Panc1 (cell line): ENCODE data around the gene RETSAT. TPM values are rescaled to one million over a fixed set of nuclear protein-coding genes. Genes with fewer than 3 reads are reported as not detected.

Source experiments
- ATAC-seq: fragments of 200-7000 bp; cut with Tn5 transposase; 2 replicates; pipeline ENCODE4 v1.9.1; 2020; ENCODE audit warnings: mild to moderate bottlenecking, moderate library complexity
- BruUV-seq: library from RNA; stranded (reverse); fragments of 400-500 nt; replicated peaks from 2 replicates; lab custom pipeline; 2021; lab: Mats Ljungman, UMichigan
- CTCF ChIA-PET: fragments of 300-600 bp; sonication (Branson Sonifier 250); formaldehyde crosslinking; loops from one replicate; lab custom pipeline; 2022; ENCODE audit warnings: antibody characterized with exemption; lab: Charles Lee
- POLR2A ChIA-PET: fragments of 300-600 bp; sonication (Branson Sonifier 250); formaldehyde crosslinking; loops from one replicate; lab custom pipeline; 2022; ENCODE audit warnings: antibody characterized with exemption; lab: Charles Lee
- DNase-seq: peaks from one replicate; pipeline ENCODE4 v3.0.0-alpha.2; 2010; ENCODE audit warnings: low read depth, low spot score
- H3K27ac ChIP-seq: 2 replicates; pipeline ENCODE4 v1.5.1; 2011; ENCODE audit warnings: mild to moderate bottlenecking, low read length, inconsistent platforms
- H3K27me3 ChIP-seq: fragments of 200-500 bp; sonication (Bioruptor generic); 2 replicates; pipeline ENCODE4 v1.6.0; 2014; ENCODE audit warnings: low read length, inconsistent platforms; ENCODE audit not compliant: control insufficient read depth, insufficient read depth
- H3K36me3 ChIP-seq: fragments of 200-500 bp; sonication (Bioruptor generic); 2 replicates; pipeline ENCODE4 v1.5.1; 2014; ENCODE audit warnings: inconsistent platforms, mild to moderate bottlenecking, low read length, moderate library complexity; ENCODE audit not compliant: control insufficient read depth, insufficient read depth
- H3K4me1 ChIP-seq: 2 replicates; pipeline ENCODE4 v1.5.1; 2011; ENCODE audit warnings: inconsistent platforms, mild to moderate bottlenecking, low read length, moderate library complexity; ENCODE audit not compliant: control insufficient read depth, insufficient read depth
- H3K4me3 ChIP-seq, 2 experiments: 2 replicates each; pipeline ENCODE4 v1.5.1; 2011 to 2012; ENCODE audit warnings: low read depth in 2 of 2, low read length in 2 of 2, mild to moderate bottlenecking in 2 of 2, inconsistent platforms in 1 of 2, moderate library complexity in 1 of 2
- H3K9me3 ChIP-seq: fragments of 200-500 bp; sonication (Bioruptor generic); 2 replicates; pipeline ENCODE4 v1.5.1; 2014; ENCODE audit warnings: low read depth, mild to moderate bottlenecking, inconsistent platforms, low read length, moderate library complexity; ENCODE audit not compliant: control insufficient read depth, insufficient read depth
- POLR2AphosphoS5 ChIP-seq: IDR thresholded peaks from 2 replicates; pipeline ENCODE4 v1.6.1; 2012; ENCODE audit warnings: mild to moderate bottlenecking, low read depth, low read length, moderate library complexity
- SIN3A ChIP-seq: IDR thresholded peaks from 2 replicates; pipeline ENCODE4 v1.6.1; 2012; ENCODE audit warnings: low read depth, mild to moderate bottlenecking, low read length, moderate library complexity, borderline replicate concordance; ENCODE audit not compliant: insufficient read depth
- TCF7L2 ChIP-seq: IDR thresholded peaks from 2 replicates; pipeline ENCODE4 v1.6.1; 2011; ENCODE audit warnings: mild to moderate bottlenecking, low read depth, low read length, inconsistent platforms
- in situ Hi-C: cut with HindIII; loops from 2 replicates; pipeline ENCODE4 v1.10.0; 2016; ENCODE audit warnings: low sequenced_read_pairs, low pct_unique_long_range_greater_than_20kb
- intact Hi-C: fragments of 100-400 bp; cut with micrococcal nuclease; formaldehyde crosslinking; loops from one replicate; pipeline ENCODE4 v1.10.0; 2022; ENCODE audit not compliant: unreplicated experiment
- total RNA-seq: library from RNA; stranded (reverse); gene quantifications from one replicate; pipeline ENCODE4 v1.2.1, GENCODE V29; 2021; ENCODE audit not compliant: unreplicated experiment
- TF ChIP-seq, protein P1 (sequence below): fragments of 450-650 bp; IDR thresholded peaks from 2 replicates; pipeline ENCODE4 v1.5.1; 2017; ENCODE audit warnings: mild to moderate bottlenecking
- TF ChIP-seq, protein P2 (sequence below), 2 experiments: IDR thresholded peaks; 2 replicates each; pipeline ENCODE4 v1.6.1; 2011 to 2012; ENCODE audit warnings: low read depth in 2 of 2, control low read depth in 1 of 2, low read length in 1 of 2, mild to moderate bottlenecking in 1 of 2, moderate library complexity in 1 of 2; ENCODE audit not compliant: insufficient read depth in 1 of 2

RETSAT gene
- total RNA-seq, 1 experiment from 2014 or later: 50.9 TPM

DNA sequence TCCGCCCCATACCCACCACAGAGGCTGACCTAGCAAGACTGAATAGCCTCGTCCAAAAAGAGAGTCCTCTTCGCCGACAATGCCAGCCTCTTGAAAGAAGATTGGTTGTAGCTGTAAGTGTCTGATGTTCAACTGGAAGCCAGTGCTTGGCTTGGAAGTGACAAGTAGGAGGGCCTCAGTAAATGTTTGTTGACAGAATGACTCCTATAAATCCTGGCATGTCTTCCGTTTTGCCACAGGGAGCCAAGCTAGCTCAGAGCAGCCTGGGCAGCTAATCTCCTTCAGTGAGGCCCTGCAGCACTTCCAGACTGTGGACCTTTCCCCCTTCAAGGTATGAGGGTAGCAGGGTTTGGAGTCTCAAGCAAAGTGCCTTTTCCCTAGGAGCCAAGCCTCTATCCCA, 15.2 kb upstream of the RETSAT start:
- Histone ChIP-seq H3K27ac (peak overlapping the region; percentile 10), H3K9me3 (no peaks in the 10 kb centered on the region), H3K27me3 (no peaks in the 10 kb centered on the region), H3K4me3 (no peak overlapping the region), H3K4me1 (peaks cover 16% of the 10 kb centered on the region), H3K36me3 (no peaks in the 10 kb centered on the region)
- BruUV-seq: no TSS peak
- intact Hi-C loops (no loop called here), in situ Hi-C loops (no loop called here)
- ATAC-seq (peak; percentile 94), DNase-seq (no peak)
- TF ChIP-seq TCF7L2: no peak
- peak; percentile 63 for TF ChIP-seq POLR2AphosphoS5
- CTCF ChIA-PET: interaction anchor here (0.6 to 1.1 kb wide), 2 partner anchors 134 to 302 kb away, joined by 3 to 4 read pairs; no protein-coding TSS in a partner anchor
- POLR2A ChIA-PET: interaction anchor here (0.6 kb wide), 1 partner anchor 23 kb away, joined by 9 read pairs; no protein-coding TSS in a partner anchor

DNA sequence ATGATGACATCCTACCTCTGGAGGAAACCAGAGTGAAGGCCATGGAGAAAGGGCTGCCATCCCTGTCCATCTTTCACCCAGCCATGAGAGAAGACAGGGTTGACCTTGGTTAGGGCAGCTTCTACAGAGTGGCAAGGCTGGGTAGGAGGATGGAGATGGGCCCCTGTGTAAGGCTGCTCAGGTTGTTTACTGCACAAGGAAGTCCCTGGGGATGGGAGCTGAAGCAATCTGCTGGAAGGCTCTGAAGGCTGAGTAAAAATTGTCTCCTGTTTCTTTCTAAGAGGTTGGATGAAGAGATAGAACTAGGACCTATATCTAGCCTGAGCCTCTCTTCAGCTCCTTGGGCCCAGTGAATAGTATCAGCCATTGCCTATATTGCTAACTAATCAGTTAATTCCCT, 14.6 kb upstream of the RETSAT start:
- DNase-seq: no peak
- TF ChIP-seq, protein P1, sequence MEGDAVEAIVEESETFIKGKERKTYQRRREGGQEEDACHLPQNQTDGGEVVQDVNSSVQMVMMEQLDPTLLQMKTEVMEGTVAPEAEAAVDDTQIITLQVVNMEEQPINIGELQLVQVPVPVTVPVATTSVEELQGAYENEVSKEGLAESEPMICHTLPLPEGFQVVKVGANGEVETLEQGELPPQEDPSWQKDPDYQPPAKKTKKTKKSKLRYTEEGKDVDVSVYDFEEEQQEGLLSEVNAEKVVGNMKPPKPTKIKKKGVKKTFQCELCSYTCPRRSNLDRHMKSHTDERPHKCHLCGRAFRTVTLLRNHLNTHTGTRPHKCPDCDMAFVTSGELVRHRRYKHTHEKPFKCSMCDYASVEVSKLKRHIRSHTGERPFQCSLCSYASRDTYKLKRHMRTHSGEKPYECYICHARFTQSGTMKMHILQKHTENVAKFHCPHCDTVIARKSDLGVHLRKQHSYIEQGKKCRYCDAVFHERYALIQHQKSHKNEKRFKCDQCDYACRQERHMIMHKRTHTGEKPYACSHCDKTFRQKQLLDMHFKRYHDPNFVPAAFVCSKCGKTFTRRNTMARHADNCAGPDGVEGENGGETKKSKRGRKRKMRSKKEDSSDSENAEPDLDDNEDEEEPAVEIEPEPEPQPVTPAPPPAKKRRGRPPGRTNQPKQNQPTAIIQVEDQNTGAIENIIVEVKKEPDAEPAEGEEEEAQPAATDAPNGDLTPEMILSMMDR: no peak
- TF ChIP-seq SIN3A (no peak), TCF7L2 (no peak), POLR2AphosphoS5 (no peak)
- TF ChIP-seq, protein P2, sequence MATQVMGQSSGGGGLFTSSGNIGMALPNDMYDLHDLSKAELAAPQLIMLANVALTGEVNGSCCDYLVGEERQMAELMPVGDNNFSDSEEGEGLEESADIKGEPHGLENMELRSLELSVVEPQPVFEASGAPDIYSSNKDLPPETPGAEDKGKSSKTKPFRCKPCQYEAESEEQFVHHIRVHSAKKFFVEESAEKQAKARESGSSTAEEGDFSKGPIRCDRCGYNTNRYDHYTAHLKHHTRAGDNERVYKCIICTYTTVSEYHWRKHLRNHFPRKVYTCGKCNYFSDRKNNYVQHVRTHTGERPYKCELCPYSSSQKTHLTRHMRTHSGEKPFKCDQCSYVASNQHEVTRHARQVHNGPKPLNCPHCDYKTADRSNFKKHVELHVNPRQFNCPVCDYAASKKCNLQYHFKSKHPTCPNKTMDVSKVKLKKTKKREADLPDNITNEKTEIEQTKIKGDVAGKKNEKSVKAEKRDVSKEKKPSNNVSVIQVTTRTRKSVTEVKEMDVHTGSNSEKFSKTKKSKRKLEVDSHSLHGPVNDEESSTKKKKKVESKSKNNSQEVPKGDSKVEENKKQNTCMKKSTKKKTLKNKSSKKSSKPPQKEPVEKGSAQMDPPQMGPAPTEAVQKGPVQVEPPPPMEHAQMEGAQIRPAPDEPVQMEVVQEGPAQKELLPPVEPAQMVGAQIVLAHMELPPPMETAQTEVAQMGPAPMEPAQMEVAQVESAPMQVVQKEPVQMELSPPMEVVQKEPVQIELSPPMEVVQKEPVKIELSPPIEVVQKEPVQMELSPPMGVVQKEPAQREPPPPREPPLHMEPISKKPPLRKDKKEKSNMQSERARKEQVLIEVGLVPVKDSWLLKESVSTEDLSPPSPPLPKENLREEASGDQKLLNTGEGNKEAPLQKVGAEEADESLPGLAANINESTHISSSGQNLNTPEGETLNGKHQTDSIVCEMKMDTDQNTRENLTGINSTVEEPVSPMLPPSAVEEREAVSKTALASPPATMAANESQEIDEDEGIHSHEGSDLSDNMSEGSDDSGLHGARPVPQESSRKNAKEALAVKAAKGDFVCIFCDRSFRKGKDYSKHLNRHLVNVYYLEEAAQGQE (IDR thresholded peaks at IDR 0.05; ENCODE audit: insufficient read depth in 1 of 2, low read depth in 2 of 2, low read length in 1 of 2): no peak
- ATAC-seq: peak; percentile 18; the same call in 1 of the 2 replicates
- Histone ChIP-seq H3K4me1 (peaks cover 16% of the 10 kb centered on the region), H3K36me3 (no peaks in the 10 kb centered on the region), H3K9me3 (no peaks in the 10 kb centered on the region), H3K4me3 (no peak overlapping the region), H3K27me3 (no peaks in the 10 kb centered on the region), H3K27ac (peak overlapping the region; percentile 10)
- intact Hi-C loops (no loop called here), in situ Hi-C loops (no loop called here)
- ChIA-PET CTCF (interaction anchor here (1.1 kb wide), 1 partner anchor 302 kb away, joined by 3 read pairs; no protein-coding TSS in a partner anchor), POLR2A (no interaction called here)
- no TSS peak for BruUV-seq

DNA sequence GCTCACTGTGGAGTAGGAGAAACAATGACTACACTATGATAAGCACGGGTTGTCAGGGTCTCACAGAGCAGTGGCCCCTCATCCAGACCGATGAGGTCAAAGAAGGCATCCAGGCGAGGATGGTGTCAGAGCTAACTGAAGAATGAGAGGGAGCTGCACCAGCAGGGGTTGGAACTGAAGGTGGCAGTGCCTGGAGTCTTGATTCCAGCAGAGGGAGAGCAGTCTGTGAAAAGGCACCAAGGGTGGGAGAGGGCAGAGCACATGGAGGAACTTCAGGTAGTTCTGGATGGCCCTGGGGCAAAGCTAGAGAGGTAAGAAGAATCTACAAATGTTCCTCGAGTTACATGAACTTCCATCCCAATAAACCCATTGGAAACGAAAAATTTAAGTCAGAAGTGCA, 12.9 kb upstream of the RETSAT start:
- intact Hi-C loops (no loop called here), in situ Hi-C loops (no loop called here)
- no peaks in the 10 kb centered on the region for H3K36me3 ChIP-seq
- H3K4me1 ChIP-seq: peaks cover 16% of the 10 kb centered on the region
- H3K4me3 ChIP-seq: no peak overlapping the region
- H3K9me3 ChIP-seq: no peaks in the 10 kb centered on the region
- no peaks in the 10 kb centered on the region for H3K27me3 ChIP-seq
- no TSS peak for BruUV-seq
- TF ChIP-seq POLR2AphosphoS5: no peak
- TF ChIP-seq, protein P1: no peak
- TF ChIP-seq TCF7L2: no peak
- TF ChIP-seq SIN3A: no peak
- TF ChIP-seq, protein P2 (IDR thresholded peaks at IDR 0.05; ENCODE audit: insufficient read depth in 1 of 2, low read depth in 2 of 2, low read length in 1 of 2): no peak
- H3K27ac ChIP-seq: no peak overlapping the region
- ChIA-PET POLR2A (interaction anchor here (0.9 kb wide), 1 partner anchor 46 kb away, joined by 3 read pairs; no protein-coding TSS in a partner anchor), CTCF (no interaction called here)
- ATAC-seq (no peak), DNase-seq (no peak)
